H1 (cell line): ENCODE measurements around the gene C1orf21. TPM values are rescaled to one million over a fixed set of nuclear protein-coding genes. Genes with fewer than 3 reads are reported as not detected.
A peak's percentile ranks its signal among the peaks of the same experiment; 100 is the strongest.

Experiments used
- CTCF ChIA-PET: fragments of 300-600 bp; sonication (Branson Sonifier 250); formaldehyde crosslinking; loops from one replicate; lab custom pipeline; 2021; ENCODE audit not compliant: partially characterized antibody; lab: Charles Lee
- POLR2A ChIA-PET: fragments of 300-600 bp; sonication (Branson Sonifier 250); formaldehyde crosslinking; loops from one replicate; lab custom pipeline; 2021; ENCODE audit warnings: inconsistent platforms; ENCODE audit not compliant: partially characterized antibody; lab: Charles Lee
- DNase-seq, 2 experiments: peaks; one replicate each; pipeline versions ENCODE4 v3.0.0 to v3.0.0-alpha.2; 2010 to 2022; ENCODE audit warnings: low spot score in 2 of 2, low read depth in 1 of 2, mixed read lengths in 1 of 2
- FAIRE-seq: peaks from 2 replicates; lab custom pipeline; 2011; peaks lifted over from hg19 to GRCh38; lab: Jason Lieb, UNC
- H2AFZ ChIP-seq: 2 replicates; pipeline ENCODE4 v1.8.1; 2012; ENCODE audit warnings: low read length, inconsistent platforms
- H2AK5ac ChIP-seq: 2 replicates; pipeline ENCODE4 v1.6.1; 2013; ENCODE audit warnings: low read depth, low read length
- H2BK120ac ChIP-seq: replicated peaks from 2 replicates; pipeline ENCODE3; 2013; ENCODE audit warnings: low read depth, low read length, inconsistent platforms
- H2BK12ac ChIP-seq: 2 replicates; pipeline ENCODE4 v1.6.1; 2013; ENCODE audit warnings: low read depth, low read length
- H2BK15ac ChIP-seq: 2 replicates; pipeline ENCODE4 v1.6.1; 2013; ENCODE audit warnings: low read length
- H2BK20ac ChIP-seq: 2 replicates; pipeline ENCODE4 v1.6.1; 2013; ENCODE audit warnings: low read length
- H2BK5ac ChIP-seq: 2 replicates; pipeline ENCODE4 v1.6.1; 2013; ENCODE audit warnings: low read depth, low read length
- H3K14ac ChIP-seq: 2 replicates; pipeline ENCODE4 v1.6.1; 2013; ENCODE audit warnings: inconsistent platforms; ENCODE audit not compliant: insufficient read length
- H3K18ac ChIP-seq: 2 replicates; pipeline ENCODE4 v1.6.1; 2013; ENCODE audit warnings: low read length; ENCODE audit errors: extremely low read depth
- H3K23ac ChIP-seq: 2 replicates; pipeline ENCODE4 v1.6.1; 2013; ENCODE audit warnings: inconsistent platforms; ENCODE audit not compliant: insufficient read length
- H3K23me2 ChIP-seq: 2 replicates; pipeline ENCODE4 v1.6.1; 2013; ENCODE audit warnings: low read depth, low read length
- H3K27ac ChIP-seq: 2 replicates; pipeline ENCODE4 v1.6.1; 2011; ENCODE audit warnings: low read depth, low read length, inconsistent platforms
- H3K27me3 ChIP-seq, 4 experiments: replicated peaks in 1 of 4; 1 replicate in 1 of 4; 2 replicates in 3 of 4; pipeline versions ENCODE4 v1.6.1 to v1.8.1; 2011 to 2013; ENCODE audit warnings: low read length in 3 of 4, mild to moderate bottlenecking in 3 of 4, inconsistent platforms in 2 of 4, mixed read lengths in 2 of 4, moderate library complexity in 1 of 4; ENCODE audit not compliant: control insufficient read depth in 3 of 4, insufficient read depth in 3 of 4; ENCODE audit errors: extremely low read depth in 1 of 4
- H3K36me3 ChIP-seq, 4 experiments: 2 replicates each; pipeline versions ENCODE4 v1.6.1 to v1.8.1; 2011 to 2013; ENCODE audit warnings: mild to moderate bottlenecking in 4 of 4, low read length in 3 of 4, moderate library complexity in 2 of 4, control low read depth in 1 of 4, inconsistent platforms in 1 of 4; ENCODE audit not compliant: insufficient read depth in 4 of 4, control insufficient read depth in 2 of 4
- H3K4ac ChIP-seq: replicated peaks from 2 replicates; pipeline ENCODE3; 2013; ENCODE audit warnings: low read length, low read depth, mixed read lengths, inconsistent platforms; ENCODE audit not compliant: insufficient read length
- H3K4me1 ChIP-seq, 4 experiments: replicated peaks in 1 of 4; 1 replicate in 1 of 4; 2 replicates in 3 of 4; pipeline versions ENCODE4 v1.6.1 to v1.8.1; 2011 to 2013; ENCODE audit warnings: low read length in 3 of 4, inconsistent platforms in 2 of 4, mixed read lengths in 1 of 4; ENCODE audit not compliant: insufficient read depth in 4 of 4, control insufficient read depth in 3 of 4
- H3K4me2 ChIP-seq, 2 experiments: 2 replicates each; pipeline versions ENCODE4 v1.6.1 to v1.8.1; 2011 to 2013; ENCODE audit warnings: low read depth in 2 of 2, low read length in 2 of 2, control low read depth in 1 of 2, inconsistent platforms in 1 of 2, mild to moderate bottlenecking in 1 of 2; ENCODE audit not compliant: insufficient read depth in 1 of 2
- H3K4me3 ChIP-seq, 4 experiments: fragments of 200-600, 300-600 bp in 1 of 4; sonication (generic), shearing (Covaris generic), sonication (Bioruptor Twin) in 1 of 4; 2 replicates each; pipeline versions ENCODE4 v1.5.1 to v1.8.1; 2011 to 2016; ENCODE audit warnings: low read length in 4 of 4, low read depth in 3 of 4, control low read depth in 2 of 4, inconsistent platforms in 2 of 4, mild to moderate bottlenecking in 2 of 4, mixed read lengths in 1 of 4, moderate library complexity in 1 of 4; ENCODE audit not compliant: insufficient read depth in 2 of 4; ENCODE audit errors: extremely low read depth in 1 of 4
- H3K56ac ChIP-seq: replicated peaks from 2 replicates; pipeline ENCODE3; 2013; ENCODE audit warnings: low read depth, mild to moderate bottlenecking, mixed read lengths, low read length, inconsistent platforms; ENCODE audit not compliant: insufficient read length
- H3K79me1 ChIP-seq: 2 replicates; pipeline ENCODE4 v1.6.1; 2013; ENCODE audit warnings: low read depth, low read length, control low read depth
- H3K79me2 ChIP-seq, 2 experiments: 2 replicates each; pipeline versions ENCODE4 v1.6.1 to v1.8.1; 2012 to 2013; ENCODE audit warnings: low read length in 2 of 2, mild to moderate bottlenecking in 2 of 2, inconsistent platforms in 1 of 2; ENCODE audit not compliant: insufficient read depth in 2 of 2, control insufficient read depth in 1 of 2
- H3K9ac ChIP-seq, 4 experiments: replicated peaks in 1 of 4; 1 replicate in 1 of 4; 2 replicates in 3 of 4; pipeline versions ENCODE4 v1.6.1 to v1.8.1; 2011 to 2013; ENCODE audit warnings: low read depth in 3 of 4, low read length in 3 of 4, control low read depth in 2 of 4, mild to moderate bottlenecking in 2 of 4, moderate library complexity in 2 of 4, inconsistent platforms in 1 of 4; ENCODE audit errors: extremely low read depth in 1 of 4
- H3K9me3 ChIP-seq, 2 experiments: 2 replicates each; pipeline versions ENCODE4 v1.6.1 to v1.8.1; 2012 to 2013; ENCODE audit warnings: mild to moderate bottlenecking in 2 of 2, moderate library complexity in 2 of 2, control low read depth in 1 of 2, inconsistent platforms in 1 of 2, low read depth in 1 of 2, low read length in 1 of 2, mixed read lengths in 1 of 2; ENCODE audit not compliant: insufficient read depth in 2 of 2
- H4K20me1 ChIP-seq, 2 experiments: replicated peaks in 1 of 2; 2 replicates each; pipeline versions ENCODE3 to v1.8.1; 2011 to 2013; ENCODE audit warnings: inconsistent platforms in 2 of 2, low read length in 2 of 2, mild to moderate bottlenecking in 1 of 2; ENCODE audit not compliant: insufficient read depth in 2 of 2, control insufficient read depth in 1 of 2
- H4K5ac ChIP-seq: 2 replicates; pipeline ENCODE4 v1.6.1; 2013; ENCODE audit warnings: low read length, low read depth, mixed read lengths, inconsistent platforms; ENCODE audit not compliant: insufficient read length
- H4K8ac ChIP-seq: 2 replicates; pipeline ENCODE4 v1.8.0; 2013; ENCODE audit warnings: mild to moderate bottlenecking, moderate library complexity, low read length, inconsistent platforms; ENCODE audit not compliant: insufficient read depth; ENCODE audit errors: extremely low read depth
- H4K91ac ChIP-seq: replicated peaks from 2 replicates; pipeline ENCODE3; 2013; ENCODE audit warnings: low read length, mixed read lengths, inconsistent platforms; ENCODE audit not compliant: insufficient read length
- JUN ChIP-seq: IDR thresholded peaks from 2 replicates; pipeline ENCODE4 v1.6.1; 2011; ENCODE audit warnings: low read depth, mild to moderate bottlenecking, improper control_type of control experiment, low read length
- KDM1A ChIP-seq: fragments of 200-600, 300-600 bp; sonication (generic); IDR thresholded peaks from 2 replicates; pipeline ENCODE4 v1.7.1; 2016; ENCODE audit warnings: mild to moderate bottlenecking, low read length, borderline replicate concordance
- WGBS, 2 experiments: shearing (Covaris generic) in 1 of 2; methylation state at CpG; one replicate each; pipeline versions ENCODE4 v1.1.6 to v1.1.7; 2013 to 2015; ENCODE audit warnings: low lambda C conversion rate in 2 of 2, mixed read lengths in 2 of 2, inconsistent platforms in 1 of 2, low coverage in 1 of 2, missing lambda C conversion rate in 1 of 2; ENCODE audit not compliant: insufficient replicate concordance in 2 of 2, insufficient coverage in 1 of 2, insufficient read length in 1 of 2; ENCODE audit errors: extremely low coverage in 1 of 2, missing lambda C conversion rate in 1 of 2; 5-methylcytosine and 5-hydroxymethylcytosine counted together
- polyA plus RNA-seq, 7 experiments: library from polyadenylated mRNA; depleted of rRNA in 3 of 7; stranded (reverse) in 5 of 7; unstranded in 2 of 7; fragments of >200 nt in 5 of 7; fragments of 200-250 nt in 2 of 7; gene quantifications; 1 replicate in 5 of 7; 2 replicates in 1 of 7; 4 replicates in 1 of 7; pipeline versions ENCODE4 v1.2.1 to v1.2.3, GENCODE V29; 2011 to 2013; ENCODE audit warnings: missing spikeins in 2 of 7, mixed read lengths in 2 of 7
- total RNA-seq: library from RNA; stranded (reverse); fragmentation: NEBNext Ultra II Directional; extraction: Animal tissue kit (Norgen Biotek cat#: 25700); gene quantifications from 2 replicates; pipeline ENCODE4 v1.2.1, GENCODE V29; 2021

Gene C1orf21
- total and polyA plus RNA-seq, 2 of the 8 experiments (the other 6 are each of a cell fraction or from before 2014, with no cell fraction given): 16.6 to 51.0 TPM

DNA sequence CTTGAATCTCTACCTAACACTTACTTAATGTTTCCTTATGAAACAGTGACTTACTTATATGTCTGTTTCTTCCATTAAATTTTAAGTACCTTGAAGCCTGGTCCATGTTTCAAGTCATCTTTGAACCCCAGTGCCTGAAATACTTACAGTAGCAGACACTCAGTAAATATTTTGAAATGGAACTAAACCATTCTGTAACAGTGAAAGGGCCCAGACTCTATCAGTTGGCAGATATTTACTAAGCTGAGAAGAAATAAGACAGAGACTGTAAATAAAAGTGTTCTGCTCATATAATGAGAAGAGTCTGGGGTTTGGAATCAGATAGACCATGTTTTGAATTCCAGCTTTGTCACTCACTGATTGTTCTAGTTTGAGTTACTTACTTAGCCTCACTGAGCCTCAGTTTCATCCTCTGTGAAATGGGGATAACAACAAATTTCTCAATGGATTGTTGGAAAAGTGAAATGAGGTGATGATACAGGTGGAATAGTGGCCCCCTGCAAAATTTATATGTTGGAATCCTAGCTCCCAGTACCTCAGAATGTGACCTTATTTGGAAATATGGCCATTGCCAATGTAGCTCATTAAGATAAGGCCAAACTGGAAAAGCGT is 19.3 kb upstream of the C1orf21 start:
- no peak overlapping the region for H4K8ac ChIP-seq
- H3K79me2 ChIP-seq: no peaks in the 10 kb centered on the region
- no peaks in the 10 kb centered on the region for H4K20me1 ChIP-seq
- no peak overlapping the region for H2AK5ac ChIP-seq
- no peak overlapping the region for H3K4ac ChIP-seq
- H2BK20ac ChIP-seq: no peak overlapping the region
- H4K91ac ChIP-seq: no peak overlapping the region
- H2BK15ac ChIP-seq: no peak overlapping the region
- H4K5ac ChIP-seq: no peak overlapping the region
- H3K27me3 ChIP-seq: no peaks in the 10 kb centered on the region
- ChIA-PET POLR2A (no interaction called here), CTCF (interaction anchor here (1.5 kb wide), 1 partner anchor 11 kb away, joined by 4 read pairs; no protein-coding TSS in a partner anchor)
- WGBS, 2 experiments: 94% methylated on average over 1 of the region's 1 CpG; no CpG with 5 or more reads in 1 of the 2 experiments
- H3K23me2 ChIP-seq: no peaks in the 10 kb centered on the region; the same call in 1 of the 2 replicates
- no peak overlapping the region for H3K27ac ChIP-seq
- H3K14ac ChIP-seq: no peak overlapping the region
- no peak overlapping the region for H2BK120ac ChIP-seq
- no peak overlapping the region for H3K18ac ChIP-seq
- H3K79me1 ChIP-seq: no peaks in the 10 kb centered on the region
- H2BK5ac ChIP-seq: no peak overlapping the region
- H3K4me2 ChIP-seq: no peak overlapping the region
- TF ChIP-seq KDM1A (peak; percentile 52; the same call in 1 of the 2 replicates), JUN (no peak)
- no peaks in the 10 kb centered on the region for H3K9me3 ChIP-seq
- no peak for FAIRE-seq
- H3K4me1 ChIP-seq: peaks cover 0 to 4% (median under 1%) of the 10 kb centered on the region in 4 experiments; a peak in 2 of 7 replicates
- no peak overlapping the region for H2AFZ ChIP-seq
- no peak overlapping the region for H2BK12ac ChIP-seq
- H3K56ac ChIP-seq: no peak overlapping the region
- no peak overlapping the region for H3K9ac ChIP-seq
- no peak overlapping the region for H3K23ac ChIP-seq
- no peak for DNase-seq
- H3K36me3 ChIP-seq: no peaks in the 10 kb centered on the region
- H3K4me3 ChIP-seq: no peak overlapping the region
